ENCODE results near the gene ATP2A3. TPM values are rescaled to one million over a fixed set of nuclear protein-coding genes. Genes with fewer than 3 reads are reported as not detected.

Gene ATP2A3
- total and polyA plus RNA-seq, 2 donors (not counting 3 experiments of a cell fraction or from before 2014, with no cell fraction given): 0.37 to 0.55 TPM

DNA sequence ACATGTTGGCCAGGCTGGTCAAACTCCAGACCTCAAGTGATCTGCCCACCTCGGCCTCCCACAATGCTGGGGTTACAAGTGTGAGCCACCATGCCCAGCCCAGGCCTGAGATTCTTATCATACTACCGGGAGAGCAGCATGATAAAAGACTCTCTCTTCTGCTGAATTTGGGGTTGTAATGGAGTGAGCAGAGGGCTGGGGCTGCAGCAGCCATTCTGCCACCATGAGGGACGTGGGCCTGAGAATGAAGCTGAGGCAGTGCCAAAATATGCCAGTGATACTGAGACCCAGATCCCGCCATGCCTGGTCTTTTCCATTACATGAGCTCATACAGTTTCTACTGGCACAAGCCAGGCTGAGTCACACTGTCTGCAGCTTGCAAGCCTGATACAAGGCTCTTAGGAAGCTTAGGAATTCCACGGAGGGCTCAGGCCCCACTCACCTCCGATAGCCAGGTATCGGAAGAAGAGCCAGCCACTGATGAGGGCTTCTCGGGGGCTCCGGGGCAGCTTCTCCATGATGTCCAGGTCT lies 28.3 kb downstream of the ATP2A3 start:
- Histone ChIP-seq H3K4me3 (replicated peaks in 1 of 3; ENCODE audit: insufficient read depth in 1 of 3, low read depth in 1 of 3, low read length in 3 of 3) (no peak overlapping the region), H2AFZ (ENCODE audit: low read depth, low read length) (peak overlapping the region; percentile 9), H3K27ac (ENCODE audit: insufficient read depth, low read depth, low read length) (no peak overlapping the region), H3K36me3 (ENCODE audit: control insufficient read depth in 2 of 2, extremely low read depth in 1 of 2, insufficient read depth in 2 of 2, low read length in 2 of 2) (no peaks in the 10 kb centered on the region), H3K27me3 (ENCODE audit: control insufficient read depth in 2 of 2, insufficient read depth in 2 of 2, low read length in 2 of 2) (no peaks in the 10 kb centered on the region), H3K4me1 (ENCODE audit: control insufficient read depth, extremely low read depth, insufficient read depth, low read length) (no peaks in the 10 kb centered on the region), H3K4me2 (ENCODE audit: insufficient read depth, low read length) (no peak overlapping the region), H3K9me3 (replicated peaks; ENCODE audit: control insufficient read depth, insufficient read depth, low read length) (no peaks in the 10 kb centered on the region), H3K79me2 (ENCODE audit: control insufficient read depth, insufficient read depth, low read length) (no peaks in the 10 kb centered on the region), H4K20me1 (replicated peaks; ENCODE audit: control insufficient read depth, extremely low read depth, insufficient read depth, low read length) (no peaks in the 10 kb centered on the region), H3K9ac (replicated peaks; ENCODE audit: extremely low read depth, insufficient read depth, low read length) (no peak overlapping the region), H3K9me1 (replicated peaks; ENCODE audit: control insufficient read depth, extremely low read depth, insufficient read depth, low read length) (no peaks in the 10 kb centered on the region)
- intact Hi-C loops (cut with micrococcal nuclease): loop anchor here (1.0 to 2.0 kb wide), 5 partner anchors 8 to 139 kb away; no protein-coding TSS in a partner anchor
- no peak for TF ChIP-seq POLR2AphosphoS5 (IDR thresholded peaks at IDR 0.05; ENCODE audit: insufficient read depth, low read depth, low read length)
- TF ChIP-seq, protein P1, sequence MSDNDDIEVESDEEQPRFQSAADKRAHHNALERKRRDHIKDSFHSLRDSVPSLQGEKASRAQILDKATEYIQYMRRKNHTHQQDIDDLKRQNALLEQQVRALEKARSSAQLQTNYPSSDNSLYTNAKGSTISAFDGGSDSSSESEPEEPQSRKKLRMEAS (IDR thresholded peaks at IDR 0.05; ENCODE audit: insufficient read depth, insufficient read length): no peak
- TF ChIP-seq, protein P2, sequence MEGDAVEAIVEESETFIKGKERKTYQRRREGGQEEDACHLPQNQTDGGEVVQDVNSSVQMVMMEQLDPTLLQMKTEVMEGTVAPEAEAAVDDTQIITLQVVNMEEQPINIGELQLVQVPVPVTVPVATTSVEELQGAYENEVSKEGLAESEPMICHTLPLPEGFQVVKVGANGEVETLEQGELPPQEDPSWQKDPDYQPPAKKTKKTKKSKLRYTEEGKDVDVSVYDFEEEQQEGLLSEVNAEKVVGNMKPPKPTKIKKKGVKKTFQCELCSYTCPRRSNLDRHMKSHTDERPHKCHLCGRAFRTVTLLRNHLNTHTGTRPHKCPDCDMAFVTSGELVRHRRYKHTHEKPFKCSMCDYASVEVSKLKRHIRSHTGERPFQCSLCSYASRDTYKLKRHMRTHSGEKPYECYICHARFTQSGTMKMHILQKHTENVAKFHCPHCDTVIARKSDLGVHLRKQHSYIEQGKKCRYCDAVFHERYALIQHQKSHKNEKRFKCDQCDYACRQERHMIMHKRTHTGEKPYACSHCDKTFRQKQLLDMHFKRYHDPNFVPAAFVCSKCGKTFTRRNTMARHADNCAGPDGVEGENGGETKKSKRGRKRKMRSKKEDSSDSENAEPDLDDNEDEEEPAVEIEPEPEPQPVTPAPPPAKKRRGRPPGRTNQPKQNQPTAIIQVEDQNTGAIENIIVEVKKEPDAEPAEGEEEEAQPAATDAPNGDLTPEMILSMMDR (IDR thresholded peaks at IDR 0.05; ENCODE audit: extremely low read depth in 1 of 2, insufficient read depth in 1 of 2, low read depth in 1 of 2, low read length in 2 of 2): no peak
- no peak for TF ChIP-seq GATA2 (IDR thresholded peaks at IDR 0.05; ENCODE audit: insufficient read depth, insufficient read length, low read depth, low read length)
- TF ChIP-seq POLR2A (IDR thresholded peaks at IDR 0.05; ENCODE audit: low read depth, low read length): no peak
- TF ChIP-seq JUN (IDR thresholded peaks at IDR 0.05; ENCODE audit: borderline replicate concordance, insufficient read depth, insufficient read length, low read depth): no peak
- TF ChIP-seq EZH2 (IDR thresholded peaks at IDR 0.05; ENCODE audit: borderline replicate concordance, low read depth, low read length, severe bottlenecking): no peak
- TF ChIP-seq FOS (IDR thresholded peaks at IDR 0.05; ENCODE audit: borderline replicate concordance, insufficient read depth, low read length): no peak
- TF ChIP-seq MYC (IDR thresholded peaks at IDR 0.05; ENCODE audit: low read depth, low read length): no peak
- dilution Hi-C loops (cut with MboI; ENCODE audit: extremely low pct_ligation_motif_present, low sequenced_read_pairs): no loop called here
- ChIA-PET POLR2A (no interaction called here), CTCF (interaction anchor here (0.7 to 6.4 kb wide), 16 partner anchors 9 to 136 kb away, joined by 3 to 53 read pairs (median 8); partner anchors contain the start of genes ATP2A3, NCBP3 and P2RX1)
- DNase-seq (ENCODE audit: low read depth, low spot score) (peak; percentile 11), FAIRE-seq (peak; percentile 53)
- BruUV-seq (replicated peaks): no TSS peak
